HG03378 (cell line): Measurements from ENCODE around the gene PHLDA2.
"Not testable (repeated sequence)": the region's sequence is repeated elsewhere in the genome, so short reads cannot be mapped to it uniquely, and the experiment has no call there.

ENCODE experiments used
- ATAC-seq: cut with Tn5 transposase; IDR thresholded peaks from one replicate; pipeline ENCODE4 v1.9.1; 2021; ENCODE audit warnings: mild to moderate bottlenecking, moderate library complexity; ENCODE audit not compliant: unreplicated experiment

PHLDA2 gene

DNA sequence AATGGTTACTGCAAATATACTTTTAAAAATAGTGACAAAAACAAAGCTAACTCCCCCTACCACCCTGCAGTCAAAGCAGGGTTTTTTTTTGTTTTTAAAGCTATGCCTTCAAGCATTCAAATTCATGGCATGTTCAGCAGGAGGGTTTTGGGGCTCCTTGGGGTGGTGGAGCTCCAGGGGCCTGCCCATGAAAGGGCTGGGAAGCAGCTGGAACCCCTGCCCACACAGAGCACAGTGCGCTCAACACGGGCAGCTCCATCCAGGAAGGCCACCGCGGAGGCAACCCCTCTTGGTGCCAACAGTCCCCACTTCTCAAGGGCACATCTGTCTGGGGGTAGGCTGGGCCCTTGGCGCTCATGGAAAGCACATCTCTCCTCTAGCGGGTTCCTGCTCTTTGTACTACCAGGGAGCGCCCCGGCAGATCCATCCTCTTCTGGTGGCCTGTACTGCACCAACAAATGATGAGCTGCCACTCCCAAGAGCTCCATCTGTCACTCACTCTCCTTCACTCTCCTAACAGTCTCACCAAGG, 16.6 kb upstream of the PHLDA2 start:
- no peak for ATAC-seq

DNA sequence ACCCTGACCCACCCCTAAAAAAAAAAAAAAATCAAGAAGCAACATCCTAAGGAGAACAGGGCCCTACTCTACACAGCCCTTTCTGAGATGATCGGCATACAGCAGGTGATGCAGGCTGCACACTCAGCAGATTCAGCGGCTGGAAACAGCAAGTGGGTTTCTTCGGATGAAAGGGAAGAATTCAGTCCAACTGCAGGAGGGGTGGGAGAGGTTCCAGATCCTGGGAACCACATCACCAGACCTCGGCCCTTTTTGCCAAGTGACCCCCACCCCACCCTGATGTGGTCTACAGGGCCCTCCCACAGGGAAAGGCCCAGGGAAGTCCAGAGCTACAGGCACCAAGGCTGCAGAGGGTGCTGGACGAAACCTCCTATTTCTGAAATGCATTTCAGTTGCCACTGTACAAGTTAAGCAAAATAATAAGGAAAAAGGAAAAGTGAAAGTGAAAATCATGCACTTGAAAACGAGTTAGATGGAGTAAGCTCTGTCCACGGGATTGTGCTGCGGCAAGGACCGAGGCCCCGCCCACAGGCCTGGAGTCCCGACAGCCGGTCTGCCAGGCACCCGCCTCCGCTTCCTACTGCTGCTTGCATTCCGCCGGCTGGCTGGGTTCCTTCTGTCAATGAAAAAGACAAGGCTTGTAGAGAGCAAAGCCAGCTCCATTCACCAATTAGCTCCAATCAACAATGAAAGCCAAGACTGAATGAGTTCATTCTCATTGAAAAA, 16.0 kb upstream of the PHLDA2 start:
- ATAC-seq: no peak

DNA sequence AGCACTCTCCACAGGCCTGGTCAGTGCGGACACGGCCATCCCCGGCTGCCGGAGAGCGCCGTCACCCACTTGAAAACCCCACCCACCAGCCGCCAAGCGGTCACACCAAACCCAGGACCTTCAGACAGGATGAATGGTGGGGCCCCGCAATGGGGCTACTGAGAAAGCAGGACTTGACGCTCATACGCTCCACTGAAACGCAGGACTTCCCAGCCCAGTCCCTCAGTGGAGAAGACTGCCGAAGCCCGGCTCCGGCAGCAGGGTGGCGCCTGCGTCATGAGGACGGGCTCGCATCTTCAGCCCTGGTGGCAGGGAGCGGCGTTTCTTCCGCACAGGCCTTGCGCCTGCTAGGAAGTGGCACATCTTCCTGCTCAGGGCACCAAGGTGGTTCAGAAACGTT, 15.3 kb upstream of the PHLDA2 start:
- ATAC-seq: no peak

DNA sequence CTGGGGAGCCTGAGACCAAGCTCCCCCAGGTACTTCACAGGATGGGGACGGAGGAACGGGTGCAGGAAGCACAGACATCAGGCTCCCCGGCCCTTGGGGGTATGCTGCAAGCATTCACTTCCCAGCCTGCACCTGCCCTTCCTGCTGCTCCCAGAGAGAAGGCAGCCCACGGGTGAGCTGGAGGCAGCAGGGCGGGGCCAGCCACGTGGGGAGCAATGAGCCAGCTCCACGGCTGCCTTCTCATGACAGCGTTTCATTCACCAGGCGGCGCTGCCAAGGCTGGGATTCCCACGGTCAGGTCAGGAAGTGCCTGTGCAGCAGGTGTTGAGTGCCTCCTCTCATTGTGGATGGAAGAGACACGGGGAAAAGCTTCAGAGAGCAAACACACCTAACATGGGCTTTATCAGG, 14.5 kb upstream of the PHLDA2 start:
- no peak for ATAC-seq

DNA sequence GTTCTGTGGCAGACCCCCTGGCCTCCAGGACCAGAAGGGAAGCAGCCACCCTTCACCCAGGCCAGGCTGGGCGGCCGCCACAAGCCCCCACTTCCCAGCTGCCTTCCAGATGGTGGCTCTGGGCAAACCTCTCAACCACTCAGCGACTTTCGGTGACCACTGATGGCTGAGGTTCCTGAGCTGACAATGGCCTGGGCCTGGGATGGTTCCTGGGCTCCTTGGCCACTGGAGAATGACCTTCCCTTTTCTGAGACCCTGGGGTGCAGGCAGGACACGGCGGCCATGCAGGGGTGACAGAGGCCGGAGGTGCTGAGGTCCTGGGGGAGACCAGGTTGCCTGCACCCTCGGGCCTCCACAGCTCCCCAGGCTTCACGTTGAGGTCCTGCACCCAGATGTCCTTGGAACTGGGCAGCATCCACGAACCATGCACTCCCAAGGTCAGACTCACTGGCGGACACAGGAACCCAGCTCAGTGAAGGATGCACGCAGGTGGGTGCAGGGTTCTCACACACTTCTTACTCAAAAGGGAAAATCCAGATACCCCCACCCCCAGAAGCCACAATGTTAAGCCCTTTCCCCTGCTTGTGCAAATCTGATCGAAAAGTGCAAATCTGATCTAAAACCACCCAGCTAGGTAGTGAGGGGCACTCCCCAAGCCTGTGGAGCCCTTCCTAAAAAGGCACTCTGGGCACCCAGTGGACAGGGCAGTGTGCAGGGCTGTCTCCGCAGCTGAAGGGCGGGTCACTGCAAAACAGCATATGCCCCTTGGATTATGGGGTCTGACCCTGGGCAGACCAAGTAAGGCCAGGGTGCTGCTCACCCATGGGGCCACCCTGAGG, 13.9 kb upstream of the PHLDA2 start:
- ATAC-seq: no peak

DNA sequence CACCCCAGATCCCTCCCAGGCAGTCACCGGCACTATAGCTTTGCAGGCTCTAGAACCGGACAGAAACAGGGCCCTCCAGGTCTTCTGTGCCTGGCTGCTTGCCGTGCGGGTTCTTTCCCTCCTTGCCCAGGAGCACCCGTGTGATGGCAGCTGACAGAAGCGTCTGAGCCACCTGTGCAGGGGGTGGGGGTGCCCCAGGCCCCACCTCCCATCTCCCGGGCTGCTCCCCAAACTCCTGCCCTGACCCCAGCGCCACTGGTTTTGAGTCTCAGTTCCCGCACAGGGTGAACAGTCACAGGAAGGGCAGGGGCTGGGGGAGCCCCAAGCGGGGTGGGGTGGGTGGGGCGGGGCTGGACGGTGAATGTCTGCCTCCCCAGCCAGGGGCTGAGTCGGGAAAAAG, 13.2 kb upstream of the PHLDA2 start:
- no peak for ATAC-seq

- no peak for ATAC-seq
Measured at GRCh38 chr11:2940921-2941821, 12.0 kb upstream of the PHLDA2 start.

DNA sequence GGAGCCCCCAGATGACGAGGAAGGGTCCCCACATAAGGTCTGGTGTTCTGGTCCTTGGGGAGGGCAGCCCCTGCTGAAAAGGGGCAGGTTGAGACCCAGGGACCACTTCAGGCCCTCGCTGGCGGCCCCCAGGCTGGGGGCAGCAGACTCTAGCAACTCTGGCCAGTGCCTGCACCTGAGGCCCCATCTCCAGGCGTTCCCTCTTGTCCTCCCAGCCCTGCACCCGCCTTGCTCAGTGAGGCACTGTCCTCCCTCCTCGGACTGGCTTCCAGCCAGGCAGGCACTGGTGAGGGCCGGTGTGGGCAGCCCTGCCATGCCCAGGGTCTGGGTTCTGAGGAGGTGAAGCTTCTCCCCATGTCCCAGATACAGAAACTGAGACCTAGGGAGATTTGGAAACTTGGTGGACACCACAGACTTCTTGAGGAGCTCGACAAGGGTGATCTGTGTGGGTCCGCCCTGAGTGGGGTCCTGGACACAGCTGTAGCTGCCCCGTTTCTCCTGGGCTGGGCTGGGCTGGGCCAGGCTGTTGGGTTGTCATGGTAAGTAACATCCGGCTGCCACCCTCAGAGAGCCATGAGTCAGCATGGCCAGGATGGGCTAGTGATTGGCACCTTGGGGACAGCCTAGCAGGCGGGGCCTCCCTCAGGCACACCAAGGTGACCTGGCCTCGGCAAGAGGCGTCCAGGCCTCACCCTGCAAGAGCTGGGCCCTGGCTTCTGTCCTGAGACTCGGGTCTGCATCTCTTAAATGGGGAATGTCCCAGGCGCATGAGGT, 11.1 kb upstream of the PHLDA2 start:
- no peak for ATAC-seq

- not testable (repeated sequence) for ATAC-seq
Measured at GRCh38 chr11:2938458-2939418, 9.5 kb upstream of the PHLDA2 start.

GRCh38 chr11:2937641-2938457, 8.6 kb upstream of the PHLDA2 start:
- not testable (repeated sequence) for ATAC-seq

GRCh38 chr11:2934611-2935239, 5.5 kb upstream of the PHLDA2 start:
- ATAC-seq: no peak

DNA sequence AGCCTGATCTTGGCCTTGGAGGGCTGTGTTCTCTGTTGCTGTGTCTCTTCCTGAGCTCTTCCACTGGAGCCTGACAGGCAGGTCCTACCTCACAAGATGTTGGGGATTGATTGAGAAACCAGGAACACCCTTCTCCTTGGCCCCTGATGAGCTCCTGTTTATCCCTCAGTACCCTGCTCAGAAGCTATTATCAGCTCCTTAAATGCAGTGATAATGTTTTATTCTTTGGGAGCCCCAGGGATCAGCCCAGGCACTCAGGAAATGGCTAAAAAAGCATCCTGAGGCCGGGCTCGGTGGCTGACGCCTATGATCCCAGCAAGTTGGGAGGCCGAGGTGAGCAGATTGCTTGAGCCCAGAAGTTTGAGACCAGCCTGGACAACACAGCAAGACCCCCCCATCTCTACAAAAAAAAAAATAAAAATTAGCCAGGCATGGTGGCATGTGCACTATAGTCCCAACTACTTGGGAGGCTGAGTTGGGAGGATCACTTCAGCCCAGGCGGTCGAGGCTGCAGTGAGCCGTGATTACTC, 4.9 kb upstream of the PHLDA2 start:
- no peak for ATAC-seq

DNA sequence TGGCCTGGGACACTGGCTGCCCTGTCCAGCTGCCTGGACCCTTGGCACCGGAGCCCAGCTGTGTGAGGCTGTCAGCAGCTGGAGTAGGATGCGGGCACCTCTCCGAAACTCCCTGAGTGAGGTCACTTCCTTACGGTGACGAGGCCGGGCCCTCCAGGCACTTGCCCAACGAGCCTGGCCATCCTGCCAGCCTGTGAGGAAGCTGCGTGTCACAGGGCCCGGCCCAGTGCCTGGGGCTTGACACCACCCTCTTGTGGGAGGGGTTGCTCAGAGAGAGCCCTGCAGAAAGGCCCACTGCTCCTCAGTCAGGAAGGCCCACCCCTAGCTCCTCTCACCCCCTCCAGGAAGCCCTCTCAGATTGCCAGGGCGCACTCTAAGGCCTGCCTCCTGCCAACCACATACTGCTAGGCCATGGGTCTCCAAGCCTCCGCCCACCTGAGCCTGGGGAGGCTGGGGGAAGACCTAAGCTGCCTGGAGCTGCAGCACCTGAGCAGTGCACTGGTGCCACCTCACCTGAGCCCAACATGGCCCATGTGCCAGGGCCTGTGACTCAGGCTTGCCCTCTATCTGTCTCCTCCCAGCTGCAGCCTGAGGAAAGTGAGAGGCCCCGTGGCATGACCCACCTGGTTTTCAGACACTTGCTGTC, 4.3 kb upstream of the PHLDA2 start:
- ATAC-seq: peak; percentile 39

DNA sequence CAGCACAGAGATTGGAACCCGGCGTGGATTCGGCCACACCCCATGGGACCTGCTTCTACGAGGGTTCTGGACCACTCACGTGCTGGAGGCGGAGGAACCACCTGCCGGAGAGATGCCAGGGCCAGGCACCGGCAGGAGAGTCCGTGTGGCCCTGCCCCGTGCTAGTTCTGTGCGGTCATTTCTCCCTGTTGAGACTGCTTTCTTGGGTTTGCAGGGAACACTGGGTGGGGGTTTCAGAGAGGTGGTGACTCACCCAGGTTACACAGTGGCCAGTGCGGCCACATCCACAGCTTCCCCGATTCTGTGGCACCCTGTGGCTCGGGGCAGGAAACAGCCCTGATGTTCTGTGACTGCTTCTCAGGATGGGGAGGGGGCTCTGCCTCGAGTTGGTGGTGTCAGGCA, 3.6 kb upstream of the PHLDA2 start:
- ATAC-seq: no peak

DNA sequence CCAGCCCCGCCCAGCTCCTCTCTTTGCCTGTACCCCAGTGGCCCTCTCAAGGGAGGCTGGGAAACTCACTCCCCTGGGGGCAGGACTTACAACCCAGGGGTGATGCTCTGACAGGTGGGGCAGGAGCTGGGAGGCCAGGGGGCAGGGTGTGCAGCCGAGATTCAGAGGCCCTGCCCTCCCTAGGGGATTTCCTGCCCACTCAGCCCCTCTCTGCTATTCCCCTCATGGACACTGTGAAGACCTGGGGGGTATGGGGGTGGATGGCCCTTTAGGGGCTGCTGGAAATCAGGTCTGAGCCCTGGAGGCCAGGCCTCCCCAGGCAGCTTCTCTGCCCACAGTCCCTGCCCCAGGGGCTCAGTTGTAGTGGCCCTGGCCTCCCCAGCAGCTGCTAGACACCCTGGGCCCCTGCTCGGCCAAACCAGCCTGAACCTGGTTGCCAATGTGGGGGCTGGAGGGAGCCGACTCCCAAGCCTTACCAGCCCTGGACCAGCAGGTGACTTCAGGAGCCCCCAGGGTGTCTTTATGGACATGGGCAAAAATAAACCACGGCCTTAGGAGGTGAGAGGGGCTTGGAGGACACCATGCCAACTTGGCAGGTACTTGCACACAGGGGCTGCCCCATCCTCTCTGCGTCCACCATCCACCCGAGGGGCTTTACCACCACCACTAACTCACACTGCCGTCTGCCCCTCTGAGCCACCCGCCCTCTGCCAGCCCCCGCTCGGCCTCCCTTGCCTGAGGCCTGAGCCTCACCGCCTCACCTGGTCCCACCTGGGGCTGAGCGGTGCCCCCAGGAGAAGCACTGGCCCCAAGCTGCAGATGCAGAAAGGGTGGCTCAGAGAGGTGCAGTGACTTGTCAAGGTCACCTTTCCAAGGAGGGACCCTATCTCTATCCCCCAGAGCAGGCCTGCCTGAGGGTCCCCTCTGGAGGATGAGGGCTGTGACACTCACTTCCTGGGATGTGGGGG, 2.8 kb upstream of the PHLDA2 start:
- no peak for ATAC-seq

DNA sequence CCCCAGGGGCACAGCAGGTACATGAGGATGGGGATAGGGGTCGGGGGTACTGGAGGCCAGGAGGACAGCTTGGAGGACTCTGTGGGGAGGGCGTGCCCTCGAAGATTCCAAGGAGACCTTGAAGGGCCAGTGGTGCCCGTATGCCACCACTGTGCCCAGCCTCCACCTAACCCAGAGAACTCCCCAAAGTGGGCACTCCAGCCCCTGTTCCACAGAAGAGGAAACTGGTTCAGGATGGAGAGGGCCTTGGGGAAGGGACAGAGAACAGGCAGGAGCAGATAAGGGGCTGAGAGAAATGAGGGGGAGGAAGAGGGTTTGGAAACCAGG, 2.2 kb upstream of the PHLDA2 start:
- no peak for ATAC-seq
